Heart right ventricle (tissue), 16 donors: ENCODE data around the gene BMF. TPM values are rescaled to one million over a fixed set of nuclear protein-coding genes. Genes with fewer than 3 reads are reported as not detected.

Experiments
- ATAC-seq, 8 donors: fragments of 200-7000 bp; cut with Tn5 transposase; one replicate each; pipeline ENCODE4 v1.9.1; 2020; ENCODE audit warnings: mild to moderate bottlenecking in 8 of 8, moderate library complexity in 8 of 8, moderate number of reproducible peaks in 1 of 8
- DNase-seq, 2 donors: peaks; one replicate each; pipeline ENCODE4 v3.0.0-alpha.2; 2020
- H3K27ac ChIP-seq, 10 donors: fragments of 200-600 bp; sonication (generic) in 2 of 10; one replicate each; pipeline versions ENCODE4 v1.5.0 to v1.8.0; 2020 to 2022; ENCODE audit warnings: mild to moderate bottlenecking in 3 of 10
- H3K27me3 ChIP-seq, 7 donors: fragments of 200-600 bp; one replicate each; pipeline ENCODE4 v1.8.0; 2021 to 2022; ENCODE audit warnings: mild to moderate bottlenecking in 2 of 7
- H3K36me3 ChIP-seq, 9 donors: fragments of 200-600 bp; sonication (generic) in 1 of 9; one replicate each; pipeline versions ENCODE4 v1.5.0 to v1.8.0; 2020 to 2022; ENCODE audit warnings: mild to moderate bottlenecking in 2 of 9
- H3K4me1 ChIP-seq, 9 donors: fragments of 200-600 bp; sonication (generic) in 1 of 9; one replicate each; pipeline versions ENCODE4 v1.5.0 to v1.8.0; 2020 to 2022; ENCODE audit warnings: mild to moderate bottlenecking in 4 of 9
- H3K4me3 ChIP-seq, 10 donors: fragments of 200-600 bp; sonication (generic) in 2 of 10; one replicate each; pipeline versions ENCODE4 v1.5.0 to v1.8.0; 2020 to 2022; ENCODE audit warnings: mild to moderate bottlenecking in 7 of 10, moderate library complexity in 2 of 10
- H3K9me3 ChIP-seq, 11 donors: fragments of 200-600 bp in 10 of 11; sonication (generic) in 2 of 11; one replicate each; pipeline versions ENCODE4 v1.5.0 to v1.8.0; 2013 to 2022; ENCODE audit warnings: mild to moderate bottlenecking in 2 of 11, control low read depth in 1 of 11, moderate library complexity in 1 of 11
- WGBS, 2 donors: extraction: QIAGEN DNeasy Blood & Tissue Kit; methylation state at CpG; one replicate each; pipeline ENCODE4 v1.1.7; 2013; ENCODE audit warnings: inconsistent platforms in 1 of 2; 5-methylcytosine and 5-hydroxymethylcytosine counted together
- intact Hi-C, 10 donors: fragments of 100-400 bp; cut with DNase I; formaldehyde crosslinking; loops; one replicate each; pipeline versions ENCODE4 v1.11.1 to v1.14.2; 2022
- polyA plus RNA-seq, 2 donors: library from polyadenylated mRNA; stranded (reverse); fragments of 200-250 nt; gene quantifications; one replicate each; pipeline ENCODE4 v1.2.3, GENCODE V29; 2013
- total RNA-seq, 10 donors: library from RNA; stranded (reverse); fragmentation: NEBNext Ultra II Directional in 3 of 10; extraction: Animal tissue kit (Norgen Biotek cat#: 25700) in 3 of 10; gene quantifications; one replicate each; pipeline versions ENCODE4 v1.2.1 to v1.2.4, GENCODE V29; 2021 to 2023
- TF ChIP-seq, protein P1 (sequence below), 9 donors: fragments of 200-600 bp; sonication (generic) in 2 of 9; IDR thresholded peaks; one replicate each; pipeline versions ENCODE4 v1.5.0 to v1.8.0; 2021 to 2022; ENCODE audit warnings: antibody characterized with exemption in 9 of 9, mild to moderate bottlenecking in 5 of 9, moderate library complexity in 1 of 9
- donor health status: Arrhythmogenic right ventricular cardiomyopathy.
- donor health status: ischemic (EF 13 %, LVEDD 7.1; RV severe dilation, severe dysfunction).
- donor health status: healthy with polysubstance abuse.
- donor health status: DM: no; HTN: yes; CAD: no.
- donor health status: DM: no; HTN: no; CAD: no.
- donor health status: ischemic (EF 25% LVEDD 6.9; RV normal size, moderate dysfunction).
- donor health status: ischemic (EF 25% LVEDD 5.7; RV mildly dilated, moderate dysfunction).
- donor health status: healthy.
- donor health status: DM: yes; HTN: yes; CAD: no.
- donor health status: Ischemic cardiomyopathy.
- donor health status: ischemic (EF 35%, LVEDD 5.7; RV mildly dilated, moderate dysfunction).
- donor health status: nonischemic (EF 11% LVEDD 7.7; RV severe dilation, severe dysfunction).
- donor health status: DM: yes; HTN: yes; CAD: no.
- donor health status: PGD.
- donor health status: ischemic (EF 29% LVEDD 5.4; RV normal size, mild dysfunction).
- donor health status: nonischemic (EF 23%, LVEDD 6.1; RV moderate dilation, normal function).

Gene BMF
- total and polyA plus RNA-seq, 12 donors = 0.92 to 10.2 (median 3.0) TPM

DNA sequence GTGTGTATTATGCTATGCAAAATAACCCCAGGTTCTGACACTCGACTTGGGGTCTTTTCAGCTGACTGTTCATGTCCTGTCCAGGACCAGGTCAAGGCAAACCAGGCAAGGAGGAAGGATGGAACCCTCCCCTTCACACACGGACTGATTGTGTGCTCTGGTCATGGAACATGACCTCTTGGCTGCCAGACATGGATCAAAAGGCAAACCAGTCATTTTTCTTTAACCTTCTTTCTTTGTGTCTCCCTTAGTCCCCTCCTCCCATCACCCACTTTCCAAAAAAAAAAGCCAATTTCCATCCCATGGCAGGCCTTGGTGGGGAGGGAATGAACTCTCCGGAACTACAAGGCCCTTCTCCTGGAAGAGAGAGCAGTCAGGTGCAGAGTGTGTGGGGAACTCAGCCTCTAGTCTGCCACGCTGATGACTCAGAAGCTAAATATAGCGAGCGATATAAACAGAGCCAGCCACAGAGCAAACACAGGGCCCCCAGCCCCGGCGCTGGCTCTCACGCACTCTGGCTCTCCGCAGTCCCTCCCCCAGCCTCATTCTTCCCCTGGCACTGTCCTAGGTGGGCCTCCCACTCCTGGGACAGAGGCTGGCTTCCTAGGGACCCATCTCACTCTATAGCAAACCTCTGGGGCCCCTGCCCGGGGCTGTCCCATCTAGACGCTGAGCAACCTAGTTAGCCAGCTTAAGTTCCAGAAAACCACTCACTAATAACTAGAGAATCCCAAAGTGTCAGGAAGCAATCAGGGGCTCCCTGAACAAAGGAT is 10.0 kb downstream of the BMF start:
- peak overlapping the region in 1 of 10 donors; percentile 3 for H3K4me3 ChIP-seq
- intact Hi-C loops = no loop called here
- 11 to 20% methylated on average over 12 of the region's 12 CpGs for WGBS, 2 donors

DNA sequence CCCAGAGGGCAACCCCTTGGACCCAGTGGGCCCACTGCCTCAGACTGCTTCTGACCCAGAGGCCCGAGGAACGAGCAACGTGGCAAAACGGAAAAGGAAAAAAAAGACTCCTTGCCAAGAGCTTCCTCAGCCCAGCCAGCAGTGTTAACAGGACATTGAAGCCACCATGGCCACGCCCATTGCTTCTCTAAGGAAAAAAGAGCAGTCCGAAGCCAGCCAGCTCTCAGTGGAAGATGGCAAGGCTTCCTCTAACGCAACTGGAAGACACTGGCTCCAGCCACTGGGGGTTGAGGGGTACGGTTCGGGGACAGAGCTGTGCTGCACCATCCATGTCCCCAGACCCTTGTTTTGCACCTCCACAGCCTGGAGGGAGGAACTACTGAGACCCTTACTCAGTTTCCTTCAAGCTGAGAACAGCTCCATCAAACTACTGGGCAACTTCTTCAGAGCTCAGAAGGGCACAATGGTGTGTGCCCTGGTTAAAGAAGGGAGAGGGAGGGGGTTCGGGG is 10.7 kb downstream of the BMF start:
- 24% methylated on average over 10 of the region's 10 CpGs for WGBS, 2 donors

More for the DNA sequence above, 10.0 kb downstream of the BMF start:
- Histone ChIP-seq H3K36me3 (peaks cover 0 to 9% (median 0%) of the 10 kb centered on the region in 9 donors), H3K27ac (peak overlapping the region; percentile 37 to 95 (median 88)), H3K27me3 (no peaks in the 10 kb centered on the region), H3K4me1 (peaks cover 30 to 95% (median 73%) of the 10 kb centered on the region in 9 donors), H3K9me3 (no peaks in the 10 kb centered on the region)
- TF ChIP-seq, protein P1, sequence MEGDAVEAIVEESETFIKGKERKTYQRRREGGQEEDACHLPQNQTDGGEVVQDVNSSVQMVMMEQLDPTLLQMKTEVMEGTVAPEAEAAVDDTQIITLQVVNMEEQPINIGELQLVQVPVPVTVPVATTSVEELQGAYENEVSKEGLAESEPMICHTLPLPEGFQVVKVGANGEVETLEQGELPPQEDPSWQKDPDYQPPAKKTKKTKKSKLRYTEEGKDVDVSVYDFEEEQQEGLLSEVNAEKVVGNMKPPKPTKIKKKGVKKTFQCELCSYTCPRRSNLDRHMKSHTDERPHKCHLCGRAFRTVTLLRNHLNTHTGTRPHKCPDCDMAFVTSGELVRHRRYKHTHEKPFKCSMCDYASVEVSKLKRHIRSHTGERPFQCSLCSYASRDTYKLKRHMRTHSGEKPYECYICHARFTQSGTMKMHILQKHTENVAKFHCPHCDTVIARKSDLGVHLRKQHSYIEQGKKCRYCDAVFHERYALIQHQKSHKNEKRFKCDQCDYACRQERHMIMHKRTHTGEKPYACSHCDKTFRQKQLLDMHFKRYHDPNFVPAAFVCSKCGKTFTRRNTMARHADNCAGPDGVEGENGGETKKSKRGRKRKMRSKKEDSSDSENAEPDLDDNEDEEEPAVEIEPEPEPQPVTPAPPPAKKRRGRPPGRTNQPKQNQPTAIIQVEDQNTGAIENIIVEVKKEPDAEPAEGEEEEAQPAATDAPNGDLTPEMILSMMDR (IDR thresholded peaks at IDR 0.05) = no peak
- DNase-seq (peak; percentile 53 to 82), ATAC-seq (peak; percentile 77 to 90 (median 84))

DNA sequence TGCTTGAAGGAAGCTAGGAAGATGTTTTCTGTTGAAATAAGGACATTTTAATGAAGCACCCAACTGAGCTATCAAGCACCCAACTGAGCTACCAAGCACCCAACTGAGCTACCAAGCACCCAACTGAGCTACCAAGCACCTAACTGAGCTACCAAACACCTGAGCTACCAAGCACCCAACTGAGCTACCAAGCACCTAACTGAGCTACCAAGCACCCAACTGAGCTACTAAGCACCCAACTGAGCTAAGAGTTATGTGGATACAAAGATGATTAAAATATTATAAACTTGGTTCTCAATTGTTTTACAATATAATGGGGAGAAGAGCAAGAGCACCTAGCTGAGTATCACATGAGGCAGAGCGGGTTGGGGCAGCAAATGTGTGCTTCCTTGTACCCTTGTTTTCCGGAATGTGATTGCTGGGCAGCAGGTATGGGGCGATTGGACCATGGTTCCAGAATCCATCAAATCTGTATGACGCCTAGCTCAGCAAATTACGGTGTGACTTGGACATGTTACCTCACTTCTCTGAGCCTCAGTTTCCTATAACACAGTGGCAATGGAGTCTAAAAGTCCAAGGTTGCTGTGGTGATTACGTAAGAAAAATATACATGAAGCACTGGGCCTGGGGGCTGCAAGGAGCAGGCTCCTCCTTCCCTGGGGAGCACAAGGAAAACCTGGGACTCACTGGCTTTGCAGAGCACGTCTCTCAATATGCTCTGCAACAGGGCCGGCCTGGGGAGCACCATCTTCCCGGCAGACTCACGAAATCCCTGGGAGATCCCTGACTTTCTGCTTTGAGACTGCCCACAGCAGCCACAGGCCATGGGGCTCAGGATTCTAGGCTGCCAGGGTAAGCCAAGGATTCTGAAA is 11.3 kb downstream of the BMF start:
- Histone ChIP-seq H3K9me3 (no peaks in the 10 kb centered on the region), H3K27me3 (no peaks in the 10 kb centered on the region), H3K27ac (peak overlapping the region in 9 of 10 donors; percentile 37 to 95 (median 86)), H3K36me3 (peaks cover 0 to 3% (median 0%) of the 10 kb centered on the region in 9 donors), H3K4me1 (peaks cover 30 to 95% (median 70%) of the 10 kb centered on the region in 9 donors), H3K4me3 (no peak overlapping the region)
- WGBS, 2 donors = 78 to 94% methylated on average over 10 of the region's 10 CpGs
- intact Hi-C loops = no loop called here
- no peak for ATAC-seq
- TF ChIP-seq, protein P1 (IDR thresholded peaks at IDR 0.05) = no peak
- DNase-seq = no peak

More for the DNA sequence above, 10.7 kb downstream of the BMF start:
- intact Hi-C loops = no loop called here
- Histone ChIP-seq H3K36me3 (peaks cover 0 to 3% (median 0%) of the 10 kb centered on the region in 9 donors), H3K27me3 (no peaks in the 10 kb centered on the region), H3K4me1 (peaks cover 30 to 95% (median 70%) of the 10 kb centered on the region in 9 donors), H3K9me3 (no peaks in the 10 kb centered on the region), H3K27ac (peak overlapping the region; percentile 37 to 95 (median 88)), H3K4me3 (no peak overlapping the region)
- peak; percentile 36 to 59 (median 44) for ATAC-seq
- TF ChIP-seq, protein P1 (IDR thresholded peaks at IDR 0.05) = no peak
- peak; percentile 57 to 66 for DNase-seq
